GM12874 (cell line): ENCODE data around the gene IFNG.

ENCODE experiments used
- TF ChIP-seq, protein P1 (sequence below): IDR thresholded peaks from 2 replicates; pipeline ENCODE4 v1.5.1; 2011; ENCODE audit warnings: low read depth, mild to moderate bottlenecking, control low read depth, low read length, moderate library complexity; ENCODE audit not compliant: insufficient read depth

The IFNG gene

GRCh38 chr12:68122236-68122920 lies 37.2 kb downstream of the IFNG start:
- TF ChIP-seq, protein P1, sequence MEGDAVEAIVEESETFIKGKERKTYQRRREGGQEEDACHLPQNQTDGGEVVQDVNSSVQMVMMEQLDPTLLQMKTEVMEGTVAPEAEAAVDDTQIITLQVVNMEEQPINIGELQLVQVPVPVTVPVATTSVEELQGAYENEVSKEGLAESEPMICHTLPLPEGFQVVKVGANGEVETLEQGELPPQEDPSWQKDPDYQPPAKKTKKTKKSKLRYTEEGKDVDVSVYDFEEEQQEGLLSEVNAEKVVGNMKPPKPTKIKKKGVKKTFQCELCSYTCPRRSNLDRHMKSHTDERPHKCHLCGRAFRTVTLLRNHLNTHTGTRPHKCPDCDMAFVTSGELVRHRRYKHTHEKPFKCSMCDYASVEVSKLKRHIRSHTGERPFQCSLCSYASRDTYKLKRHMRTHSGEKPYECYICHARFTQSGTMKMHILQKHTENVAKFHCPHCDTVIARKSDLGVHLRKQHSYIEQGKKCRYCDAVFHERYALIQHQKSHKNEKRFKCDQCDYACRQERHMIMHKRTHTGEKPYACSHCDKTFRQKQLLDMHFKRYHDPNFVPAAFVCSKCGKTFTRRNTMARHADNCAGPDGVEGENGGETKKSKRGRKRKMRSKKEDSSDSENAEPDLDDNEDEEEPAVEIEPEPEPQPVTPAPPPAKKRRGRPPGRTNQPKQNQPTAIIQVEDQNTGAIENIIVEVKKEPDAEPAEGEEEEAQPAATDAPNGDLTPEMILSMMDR, result no peak

DNA sequence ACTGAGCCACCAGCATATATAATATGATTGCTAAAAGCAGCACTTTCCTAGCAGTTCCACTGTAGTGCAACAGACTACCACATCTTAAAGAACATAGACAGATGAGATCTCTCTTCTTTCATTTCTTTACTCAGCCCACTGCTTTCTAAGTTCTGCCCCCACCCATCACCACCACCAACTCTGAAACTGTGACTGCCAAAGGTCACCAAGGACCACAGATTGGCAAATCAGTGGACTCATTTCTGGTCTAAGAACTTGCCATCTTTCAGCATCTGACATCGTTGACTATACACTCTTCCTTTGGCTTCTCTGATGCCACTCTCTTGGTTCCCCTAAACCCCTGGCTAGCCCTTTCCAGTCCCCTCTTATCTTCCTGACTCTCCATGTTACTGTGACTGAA lies 38.4 kb downstream of the IFNG start:
- TF ChIP-seq, protein P1, result no peak

DNA sequence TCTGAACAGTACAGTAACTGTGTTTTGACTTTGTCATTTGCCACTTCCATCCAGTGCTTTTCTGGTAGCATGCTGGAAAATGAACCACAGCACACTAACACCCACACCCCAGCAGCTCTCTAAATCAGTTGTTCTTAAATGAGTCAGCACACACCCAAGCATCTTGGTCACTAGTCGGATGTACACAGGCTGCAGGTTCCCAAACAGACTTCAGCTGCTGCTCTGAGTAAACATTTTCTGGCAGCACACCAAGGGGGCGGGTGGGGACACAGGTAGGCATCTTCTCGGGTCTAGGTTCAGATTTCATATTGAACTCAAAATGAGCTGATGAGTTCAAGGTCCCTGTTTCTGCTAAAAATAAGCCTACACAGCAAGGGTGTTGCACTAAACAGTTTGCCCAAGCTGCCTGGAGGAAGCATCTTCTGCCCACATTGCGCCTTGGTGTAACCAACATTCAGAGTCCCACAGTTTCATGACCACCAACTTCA lies 39.8 kb downstream of the IFNG start:
- TF ChIP-seq, protein P1, result no peak

GRCh38 chr12:68119250-68119649 lies 40.3 kb downstream of the IFNG start:
- TF ChIP-seq, protein P1, result no peak

DNA sequence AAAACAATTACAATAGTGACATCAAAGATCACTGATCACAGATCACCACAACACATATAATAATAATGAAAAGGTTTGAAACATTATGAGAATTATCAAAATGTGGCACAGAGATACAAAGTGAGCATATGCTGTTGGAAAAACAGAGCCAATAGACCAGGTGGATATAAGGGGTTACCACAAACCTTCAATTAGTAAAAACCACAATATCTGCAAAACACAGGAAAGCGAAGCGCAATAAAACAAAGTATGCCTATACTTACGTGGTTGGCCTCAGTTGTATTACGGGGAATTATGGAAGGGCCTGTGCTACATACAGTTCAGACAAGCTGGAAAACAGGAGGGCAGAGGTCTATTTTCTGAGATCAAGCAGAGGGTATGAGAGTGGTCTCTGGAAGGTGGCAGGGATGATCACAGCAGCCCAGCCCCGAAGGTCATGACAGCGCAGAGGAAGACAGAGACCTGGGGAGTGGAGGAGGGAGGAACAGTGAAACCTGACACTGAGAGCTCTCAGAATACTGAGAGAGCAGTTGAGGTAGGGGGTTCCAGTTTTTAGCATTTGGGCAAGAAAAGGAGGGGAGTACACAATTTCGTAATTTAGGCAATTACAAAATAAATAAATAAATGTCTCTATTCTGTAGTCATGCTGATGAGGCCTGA lies 41.3 kb downstream of the IFNG start:
- TF ChIP-seq, protein P1, result no peak

GRCh38 chr12:68117661-68118060 lies 41.9 kb downstream of the IFNG start:
- TF ChIP-seq, protein P1, result no peak

- TF ChIP-seq, protein P1, result no peak
These were observed 44.3 kb downstream of the IFNG start for GRCh38 chr12:68115281-68115680.
